Right lobe of liver (tissue), 6 donors: ENCODE results near the gene TCP10L. TPM values are rescaled to one million over a fixed set of nuclear protein-coding genes. Genes with fewer than 3 reads are reported as not detected.
A peak's percentile ranks its signal among the peaks of the same experiment; 100 is the strongest.

Experiments
- ATAC-seq, 4 donors: fragments of 200-7000 bp; cut with Tn5 transposase; one replicate each; pipeline ENCODE4 v1.9.1; 2020; ENCODE audit warnings: mild to moderate bottlenecking in 4 of 4, moderate library complexity in 4 of 4
- DNase-seq, 3 donors: peaks; one replicate each; pipeline ENCODE4 v3.0.0-alpha.2; 2020
- H3K27ac ChIP-seq, 3 donors: fragments of 200-600 bp; one replicate each; pipeline ENCODE4 v1.8.0; 2022
- H3K27me3 ChIP-seq, 2 donors: fragments of 200-600 bp; one replicate each; pipeline ENCODE4 v1.8.0; 2022
- H3K36me3 ChIP-seq, 4 donors: fragments of 200-600 bp; sonication (generic) in 1 of 4; one replicate each; pipeline versions ENCODE4 v1.5.1 to v1.8.0; 2017 to 2022; ENCODE audit warnings: control low read depth in 1 of 4
- H3K4me1 ChIP-seq, 4 donors: fragments of 200-600 bp; sonication (generic) in 1 of 4; one replicate each; pipeline versions ENCODE4 v1.5.1 to v1.8.0; 2017 to 2022; ENCODE audit warnings: control low read depth in 1 of 4
- H3K4me3 ChIP-seq, 3 donors: fragments of 200-600 bp; one replicate each; pipeline ENCODE4 v1.8.0; 2022
- H3K9me3 ChIP-seq, 4 donors: fragments of 200-600 bp; sonication (generic) in 1 of 4; one replicate each; pipeline versions ENCODE4 v1.5.1 to v1.8.0; 2017 to 2022; ENCODE audit warnings: control low read depth in 1 of 4
- CTCF ChIP-seq, 4 donors: fragments of 200-600 bp in 3 of 4; fragments of 450-650 bp in 1 of 4; IDR thresholded peaks; one replicate each; pipeline versions ENCODE4 v1.5.1 to v1.8.0; 2016 to 2022; ENCODE audit warnings: antibody characterized with exemption in 4 of 4, mild to moderate bottlenecking in 2 of 4
- POLR2A ChIP-seq: fragments of 450-650 bp; IDR thresholded peaks from one replicate; pipeline ENCODE4 v1.6.1; 2017; ENCODE audit warnings: antibody characterized with exemption, mild to moderate bottlenecking
- WGBS: methylation state at CpG from one replicate; pipeline ENCODE4 v1.1.6; 2018; ENCODE audit warnings: low coverage, low lambda C conversion rate; ENCODE audit not compliant: insufficient coverage; ENCODE audit errors: missing lambda C conversion rate; 5-methylcytosine and 5-hydroxymethylcytosine counted together
- intact Hi-C, 2 donors: fragments of 100-400 bp; cut with DNase I; formaldehyde crosslinking; loops; one replicate each; pipeline versions ENCODE4 v1.11.2 to v1.14.1; 2022
- total RNA-seq, 6 experiments: library from RNA; depleted of rRNA in 2 of 6; stranded (reverse); fragments of >200 nt in 2 of 6; fragmentation: NEBNext Ultra II Directional in 3 of 6; extraction: Animal tissue kit (Norgen Biotek cat#: 25700) in 3 of 6; gene quantifications; one replicate each; pipeline versions ENCODE4 v1.1.0 to v1.2.4, GENCODE V29; 2016 to 2023
- donor health status: DM: no; HTN: yes; CAD: no.
- donor health status: DM: no; HTN: no; CAD: no.
- donor health status: DM: no; HTN: no; CAD: no.
- donor health status: DM: no; HTN: yes; CAD: no.
- donor health status: DM: no; HTN: yes; CAD: no.

TCP10L gene
- total RNA-seq, 6 experiments from 2014 or later, result 1.5 to 7.1 (median 3.8) TPM

GRCh38 chr21:32549440-32549839 is 35.9 kb downstream of the TCP10L start:
- Histone ChIP-seq H3K4me3 (no peak overlapping the region), H3K27ac (no peak overlapping the region), H3K36me3 (no peaks in the 10 kb centered on the region), H3K27me3 (no peaks in the 10 kb centered on the region), H3K9me3 (no peaks in the 10 kb centered on the region), H3K4me1 (no peaks in the 10 kb centered on the region)
- WGBS, result 38% methylated on average over 1 of the region's 1 CpG
- TF ChIP-seq POLR2A, result no peak
- TF ChIP-seq CTCF (IDR thresholded peaks at IDR 0.05), result no peak
- DNase-seq (no peak), ATAC-seq (no peak)
- intact Hi-C loops, result no loop called here

GRCh38 chr21:32548978-32549377 is 36.3 kb downstream of the TCP10L start:
- H3K27me3 ChIP-seq, result no peaks in the 10 kb centered on the region
- TF ChIP-seq CTCF (IDR thresholded peaks at IDR 0.05) (no peak), POLR2A (no peak)
- 63% methylated on average over 5 of the region's 8 CpGs for WGBS
- intact Hi-C loops, result no loop called here
- no peaks in the 10 kb centered on the region for H3K4me1 ChIP-seq
- H3K27ac ChIP-seq, result no peak overlapping the region
- no peak for ATAC-seq
- no peaks in the 10 kb centered on the region for H3K9me3 ChIP-seq
- DNase-seq, result no peak
- H3K4me3 ChIP-seq, result no peak overlapping the region
- no peaks in the 10 kb centered on the region for H3K36me3 ChIP-seq

- DNase-seq (no peak), ATAC-seq (no peak)
- intact Hi-C loops, result no loop called here
- Histone ChIP-seq H3K4me3 (no peak overlapping the region), H3K36me3 (no peaks in the 10 kb centered on the region), H3K9me3 (no peaks in the 10 kb centered on the region), H3K4me1 (no peaks in the 10 kb centered on the region), H3K27ac (no peak overlapping the region), H3K27me3 (no peaks in the 10 kb centered on the region)
- no peak for TF ChIP-seq POLR2A
- TF ChIP-seq CTCF (IDR thresholded peaks at IDR 0.05), result no peak
- WGBS, result 92% methylated on average over 3 of the region's 4 CpGs
Measured at GRCh38 chr21:32547018-32547417, 38.3 kb downstream of the TCP10L start.

GRCh38 chr21:32545948-32546441 is 39.3 kb downstream of the TCP10L start:
- intact Hi-C loops, result no loop called here
- Histone ChIP-seq H3K9me3 (no peaks in the 10 kb centered on the region), H3K4me1 (no peaks in the 10 kb centered on the region), H3K4me3 (no peak overlapping the region), H3K27me3 (no peaks in the 10 kb centered on the region), H3K27ac (no peak overlapping the region), H3K36me3 (no peaks in the 10 kb centered on the region)
- TF ChIP-seq POLR2A, result no peak
- TF ChIP-seq CTCF (IDR thresholded peaks at IDR 0.05), result no peak
- ATAC-seq (no peak), DNase-seq (no peak)
- 87% methylated on average over 6 of the region's 6 CpGs for WGBS

GRCh38 chr21:32544697-32545096 is 40.6 kb downstream of the TCP10L start:
- DNase-seq (no peak), ATAC-seq (peak in 2 of 4 donors; percentile 38 to 41)
- H3K9me3 ChIP-seq, result no peaks in the 10 kb centered on the region
- intact Hi-C loops, result no loop called here
- H3K27ac ChIP-seq, result no peak overlapping the region
- WGBS, result 63% methylated on average over 3 of the region's 4 CpGs
- no peak overlapping the region for H3K4me3 ChIP-seq
- H3K27me3 ChIP-seq, result no peaks in the 10 kb centered on the region
- H3K36me3 ChIP-seq, result no peaks in the 10 kb centered on the region
- no peaks in the 10 kb centered on the region for H3K4me1 ChIP-seq
- TF ChIP-seq POLR2A, result no peak
- no peak for TF ChIP-seq CTCF (IDR thresholded peaks at IDR 0.05)
